Lung (tissue), 12 donors: Measurements from ENCODE around the gene GUCY1A1. TPM values are rescaled to one million over a fixed set of nuclear protein-coding genes. Genes with fewer than 3 reads are reported as not detected.

Source experiments
- ATAC-seq: fragments of 200-7000 bp; cut with Tn5 transposase; one replicate; pipeline ENCODE4 v1.9.1; 2020; ENCODE audit warnings: moderate number of reproducible peaks; ENCODE audit not compliant: insufficient read depth, low FRiP score
- DNase-seq, 3 donors: peaks; one replicate each; pipeline ENCODE4 v3.0.0-alpha.2; 2013 to 2017
- H3K27ac ChIP-seq, 2 donors: one replicate each; pipeline ENCODE4 v1.5.1; 2013; ENCODE audit warnings: mild to moderate bottlenecking in 2 of 2, moderate library complexity in 2 of 2, control low read depth in 1 of 2, inconsistent platforms in 1 of 2, low read depth in 1 of 2, low read length in 1 of 2
- H3K27me3 ChIP-seq, 3 donors: one replicate each; pipeline ENCODE4 v1.5.1; 2013; ENCODE audit warnings: low read length in 2 of 3; ENCODE audit not compliant: control insufficient read depth in 3 of 3, insufficient read depth in 3 of 3
- H3K36me3 ChIP-seq, 4 donors: one replicate each; pipeline ENCODE4 v1.5.1; 2013; ENCODE audit warnings: low read length in 4 of 4, mild to moderate bottlenecking in 1 of 4, moderate library complexity in 1 of 4; ENCODE audit not compliant: control insufficient read depth in 4 of 4, insufficient read depth in 4 of 4
- H3K4me1 ChIP-seq, 5 donors: one replicate each; pipeline ENCODE4 v1.5.1; 2013; ENCODE audit warnings: low read length in 5 of 5, mild to moderate bottlenecking in 2 of 5, moderate library complexity in 1 of 5; ENCODE audit not compliant: control insufficient read depth in 5 of 5, insufficient read depth in 5 of 5
- H3K4me3 ChIP-seq: one replicate; pipeline ENCODE4 v1.5.1; 2013; ENCODE audit warnings: mild to moderate bottlenecking, control low read depth, moderate library complexity
- H3K9ac ChIP-seq, 2 donors: one replicate each; pipeline ENCODE4 v1.5.1; 2013; ENCODE audit warnings: low read length in 2 of 2, control low read depth in 1 of 2; ENCODE audit not compliant: insufficient read depth in 1 of 2
- H3K9me3 ChIP-seq, 4 donors: one replicate each; pipeline ENCODE4 v1.5.1; 2013; ENCODE audit warnings: low read length in 3 of 4, mild to moderate bottlenecking in 1 of 4, moderate library complexity in 1 of 4; ENCODE audit not compliant: control insufficient read depth in 4 of 4, insufficient read depth in 3 of 4
- WGBS, 2 donors: extraction: QIAGEN DNeasy Blood & Tissue Kit; methylation state at CpG; one replicate each; pipeline ENCODE4 v1.1.7; 2013; 5-methylcytosine and 5-hydroxymethylcytosine counted together
- polyA plus RNA-seq, 2 donors: library from polyadenylated mRNA; stranded (reverse); fragments of 200-250 nt; gene quantifications; one replicate each; pipeline ENCODE4 v1.2.1, GENCODE V29; 2013
- total RNA-seq, 2 donors: library from RNA; depleted of rRNA in 1 of 2; stranded (reverse); fragments of >200 nt in 1 of 2; gene quantifications; one replicate each; pipeline ENCODE4 v1.2.1, GENCODE V29; 2014 to 2021
- TF ChIP-seq, protein P1 (sequence below): IDR thresholded peaks from 2 replicates; pipeline ENCODE4 v1.5.1; 2012; ENCODE audit warnings: mild to moderate bottlenecking; ENCODE audit errors: control extremely low read depth, extremely low read depth
- donor health status: control.
- donor health status: control.
- donor health status: Bipolar disorder and iron deficiency.
- donor health status: healthy.
- donor health status: DM: yes; HTN: yes; CAD: no.

GUCY1A1 gene
- total and polyA plus RNA-seq, 4 donors = 8.0 to 115 (median 28.5) TPM

DNA sequence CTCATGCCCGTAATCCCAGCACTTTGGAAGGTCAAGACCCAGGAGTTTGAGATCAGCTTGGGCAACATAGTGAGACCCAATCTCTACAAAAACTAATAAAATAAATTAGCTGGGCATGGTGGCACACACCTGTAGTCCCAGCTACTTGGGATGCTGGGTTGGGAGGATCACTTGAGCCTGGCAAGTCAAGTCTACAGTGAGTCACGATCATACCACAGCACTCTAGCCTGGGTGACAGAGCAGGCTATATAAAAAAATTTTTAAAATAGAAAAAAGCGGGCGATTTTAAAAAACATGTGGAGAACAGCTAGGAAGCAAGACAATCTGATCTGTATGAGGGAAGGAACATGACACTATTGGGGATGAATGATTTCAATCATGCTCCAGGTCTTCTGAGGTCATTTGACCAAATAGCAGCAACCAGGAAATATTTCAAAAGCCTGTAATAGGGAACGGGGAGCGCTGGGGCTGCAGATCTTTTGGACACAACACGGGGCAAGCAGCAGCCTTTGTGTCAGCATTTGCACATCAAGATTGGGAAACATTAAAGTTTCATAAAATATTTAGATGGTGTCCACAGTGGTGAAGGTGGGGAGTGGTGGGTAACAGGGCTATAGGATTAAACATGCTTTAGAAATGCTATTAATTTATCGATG lies 48.3 kb upstream of the GUCY1A1 start:
- Histone ChIP-seq H3K27ac (no peak overlapping the region), H3K9ac (no peak overlapping the region), H3K9me3 (no peaks in the 10 kb centered on the region), H3K4me3 (no peak overlapping the region), H3K27me3 (no peaks in the 10 kb centered on the region), H3K4me1 (peaks cover 0 to 9% (median 0%) of the 10 kb centered on the region in 5 donors), H3K36me3 (no peaks in the 10 kb centered on the region)
- ATAC-seq = no peak
- TF ChIP-seq, protein P1, sequence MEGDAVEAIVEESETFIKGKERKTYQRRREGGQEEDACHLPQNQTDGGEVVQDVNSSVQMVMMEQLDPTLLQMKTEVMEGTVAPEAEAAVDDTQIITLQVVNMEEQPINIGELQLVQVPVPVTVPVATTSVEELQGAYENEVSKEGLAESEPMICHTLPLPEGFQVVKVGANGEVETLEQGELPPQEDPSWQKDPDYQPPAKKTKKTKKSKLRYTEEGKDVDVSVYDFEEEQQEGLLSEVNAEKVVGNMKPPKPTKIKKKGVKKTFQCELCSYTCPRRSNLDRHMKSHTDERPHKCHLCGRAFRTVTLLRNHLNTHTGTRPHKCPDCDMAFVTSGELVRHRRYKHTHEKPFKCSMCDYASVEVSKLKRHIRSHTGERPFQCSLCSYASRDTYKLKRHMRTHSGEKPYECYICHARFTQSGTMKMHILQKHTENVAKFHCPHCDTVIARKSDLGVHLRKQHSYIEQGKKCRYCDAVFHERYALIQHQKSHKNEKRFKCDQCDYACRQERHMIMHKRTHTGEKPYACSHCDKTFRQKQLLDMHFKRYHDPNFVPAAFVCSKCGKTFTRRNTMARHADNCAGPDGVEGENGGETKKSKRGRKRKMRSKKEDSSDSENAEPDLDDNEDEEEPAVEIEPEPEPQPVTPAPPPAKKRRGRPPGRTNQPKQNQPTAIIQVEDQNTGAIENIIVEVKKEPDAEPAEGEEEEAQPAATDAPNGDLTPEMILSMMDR = no peak
- WGBS, 2 donors = 69 to 79% methylated on average over 8 of the region's 8 CpGs
- DNase-seq = no peak

DNA sequence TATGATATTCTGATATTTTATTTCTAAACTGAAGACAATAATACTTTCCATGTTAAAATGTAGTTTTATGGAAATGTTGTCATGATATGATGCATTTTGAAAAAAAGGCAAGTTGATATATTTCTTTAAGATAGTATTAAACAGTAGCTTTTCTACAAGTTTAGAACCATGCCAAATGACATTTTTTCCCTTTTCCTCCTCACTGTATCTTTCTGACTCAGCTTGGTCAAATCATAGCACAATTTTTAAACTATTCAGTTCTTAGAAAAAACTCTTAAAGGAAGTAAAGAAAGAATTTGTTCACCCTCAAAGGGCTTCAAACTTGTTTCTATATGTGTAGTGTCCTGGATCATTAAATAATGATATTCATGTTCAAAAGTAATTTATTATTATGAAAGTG lies 46.0 kb upstream of the GUCY1A1 start:
- ATAC-seq (no peak), DNase-seq (no peak)
- Histone ChIP-seq H3K27ac (no peak overlapping the region), H3K27me3 (no peaks in the 10 kb centered on the region), H3K9me3 (no peaks in the 10 kb centered on the region), H3K9ac (no peak overlapping the region), H3K36me3 (no peaks in the 10 kb centered on the region), H3K4me3 (no peak overlapping the region), H3K4me1 (peaks cover 0 to 9% (median 0%) of the 10 kb centered on the region in 5 donors)
- TF ChIP-seq, protein P1 = no peak

DNA sequence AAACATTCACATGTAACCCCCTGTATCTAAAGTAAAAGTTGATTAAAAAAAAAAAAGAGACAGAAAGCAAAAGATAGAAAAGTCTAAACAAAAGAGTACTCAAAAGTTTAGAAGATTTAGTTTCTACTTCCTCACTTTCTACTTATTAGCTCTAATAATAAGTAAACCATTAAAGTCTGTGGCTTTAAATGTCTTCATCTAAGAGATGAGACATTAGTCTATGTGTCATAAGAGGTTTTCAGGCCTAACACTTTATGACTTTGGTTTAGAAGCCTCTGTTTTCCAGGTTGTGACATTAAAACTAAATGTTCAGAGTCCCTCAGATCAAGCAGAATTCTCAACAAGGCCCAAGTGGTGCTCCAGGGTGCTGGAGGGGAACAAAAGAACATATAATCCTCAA lies 42.2 kb upstream of the GUCY1A1 start:
- ATAC-seq (no peak), DNase-seq (no peak)
- H3K9me3 ChIP-seq = no peaks in the 10 kb centered on the region

More for the DNA sequence above, 42.2 kb upstream of the GUCY1A1 start:
- Histone ChIP-seq H3K36me3 (no peaks in the 10 kb centered on the region), H3K9ac (peak overlapping the region in 1 of 2 donors; percentile 9), H3K4me1 (peaks cover 0 to 12% (median 5%) of the 10 kb centered on the region in 5 donors), H3K4me3 (no peak overlapping the region), H3K27me3 (no peaks in the 10 kb centered on the region), H3K27ac (no peak overlapping the region)
- TF ChIP-seq, protein P1 = no peak
